NCI-H146 treated with DMSO at 0.1 percent for 48 hours (cell line): ENCODE measurements around the gene NRF1.

Experiments used
- DNase-seq: peaks from one replicate; lab custom pipeline; 2025; ENCODE audit not compliant: unreplicated experiment; lab: John Stamatoyannopoulos, UW

NRF1 gene

DNA sequence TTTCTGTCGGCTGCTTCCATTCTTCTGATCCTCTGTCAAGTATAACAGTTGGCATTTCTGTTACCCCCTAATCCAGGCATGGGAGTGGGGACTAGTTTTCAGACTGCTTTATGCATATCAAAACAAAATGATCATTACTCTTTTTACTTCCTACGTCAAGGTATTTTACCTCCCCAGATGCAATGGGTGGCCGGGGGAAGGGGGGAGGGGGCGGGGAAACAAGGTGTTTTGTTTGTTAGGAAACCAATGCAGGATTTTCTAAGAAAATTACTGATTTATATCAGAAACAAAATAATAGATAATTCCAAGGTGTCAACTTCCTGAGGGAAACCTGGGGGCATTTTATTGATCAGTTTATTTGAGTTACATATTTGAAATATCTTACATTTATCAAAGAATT, 66.3 kb downstream of the NRF1 start:
- no peak for DNase-seq

DNA sequence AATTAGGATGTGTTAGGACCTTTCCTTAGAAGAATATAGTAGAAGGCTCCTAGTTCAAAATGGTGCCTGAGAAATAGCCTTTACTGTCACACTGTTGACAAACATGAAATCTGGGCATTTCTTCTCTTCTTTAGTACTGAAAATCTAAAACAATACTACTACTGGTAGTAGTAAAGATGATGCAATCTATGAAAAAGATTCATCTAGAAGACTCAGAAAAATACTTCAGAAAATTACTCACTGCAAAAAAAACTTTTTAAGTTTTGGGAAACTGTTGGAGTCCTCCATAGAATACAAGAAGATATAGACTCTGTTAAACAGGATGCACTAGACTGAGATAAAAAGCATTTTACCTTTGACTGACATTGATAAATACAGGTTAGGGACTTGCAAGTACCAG, 67.1 kb downstream of the NRF1 start:
- no peak for DNase-seq

DNA sequence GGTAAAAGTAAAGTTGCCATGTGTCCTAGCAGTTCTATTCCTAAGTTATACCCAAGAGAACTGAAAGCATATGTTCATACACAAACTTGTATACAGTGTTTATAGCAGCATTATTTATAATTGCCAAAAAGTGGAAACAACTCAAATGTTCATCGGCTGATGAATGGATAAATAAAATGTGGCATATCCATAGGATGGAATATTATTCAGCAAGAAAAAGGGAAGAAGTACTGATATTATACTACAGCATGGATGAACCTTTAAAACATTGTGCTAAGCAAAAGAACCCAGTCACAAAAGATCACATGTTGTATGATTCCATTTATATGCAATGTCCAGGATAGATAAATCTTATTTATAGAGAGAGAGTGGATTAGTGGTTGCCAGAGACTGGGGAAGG, 68.9 kb downstream of the NRF1 start:
- DNase-seq, result no peak

DNA sequence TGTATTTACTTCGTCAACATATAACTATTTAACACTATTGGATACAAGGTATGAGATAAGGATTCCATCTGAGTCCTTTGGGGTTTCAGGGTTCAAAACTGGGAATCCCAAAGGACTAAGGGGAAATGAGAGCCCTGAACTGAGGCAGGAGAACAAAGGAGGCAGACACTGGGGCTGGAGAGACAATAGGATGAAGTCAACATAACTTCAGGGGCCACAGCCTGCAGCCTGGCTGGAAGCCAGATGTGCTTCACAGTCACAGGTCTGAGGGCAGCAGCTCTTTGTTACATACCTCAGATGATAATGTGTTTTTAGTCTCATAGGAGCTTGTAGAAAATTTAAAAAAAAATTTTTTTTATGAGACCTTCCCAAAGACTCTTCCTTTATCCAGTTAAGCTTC, 73.3 kb downstream of the NRF1 start:
- peak; percentile 50 for DNase-seq

DNA sequence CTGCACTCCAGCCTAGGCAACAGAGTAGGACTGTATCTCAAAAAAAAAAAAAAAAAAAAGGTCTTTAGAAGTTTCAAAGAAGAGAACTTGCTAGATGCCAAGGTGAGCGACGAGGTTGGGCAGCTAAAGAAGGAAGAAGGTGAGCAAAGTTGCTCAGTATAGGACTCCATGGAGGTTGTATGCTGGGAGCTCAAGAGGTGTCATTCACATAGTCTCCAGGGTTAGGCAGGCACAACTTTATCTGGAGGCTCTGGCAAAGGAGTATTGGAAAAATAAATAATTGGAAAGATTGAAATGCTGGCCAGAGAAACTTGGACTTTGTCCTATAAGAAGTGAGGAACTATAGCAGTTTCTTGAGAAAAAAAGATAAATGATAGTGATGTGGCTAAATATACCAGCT, 74.5 kb downstream of the NRF1 start:
- DNase-seq, result no peak

DNA sequence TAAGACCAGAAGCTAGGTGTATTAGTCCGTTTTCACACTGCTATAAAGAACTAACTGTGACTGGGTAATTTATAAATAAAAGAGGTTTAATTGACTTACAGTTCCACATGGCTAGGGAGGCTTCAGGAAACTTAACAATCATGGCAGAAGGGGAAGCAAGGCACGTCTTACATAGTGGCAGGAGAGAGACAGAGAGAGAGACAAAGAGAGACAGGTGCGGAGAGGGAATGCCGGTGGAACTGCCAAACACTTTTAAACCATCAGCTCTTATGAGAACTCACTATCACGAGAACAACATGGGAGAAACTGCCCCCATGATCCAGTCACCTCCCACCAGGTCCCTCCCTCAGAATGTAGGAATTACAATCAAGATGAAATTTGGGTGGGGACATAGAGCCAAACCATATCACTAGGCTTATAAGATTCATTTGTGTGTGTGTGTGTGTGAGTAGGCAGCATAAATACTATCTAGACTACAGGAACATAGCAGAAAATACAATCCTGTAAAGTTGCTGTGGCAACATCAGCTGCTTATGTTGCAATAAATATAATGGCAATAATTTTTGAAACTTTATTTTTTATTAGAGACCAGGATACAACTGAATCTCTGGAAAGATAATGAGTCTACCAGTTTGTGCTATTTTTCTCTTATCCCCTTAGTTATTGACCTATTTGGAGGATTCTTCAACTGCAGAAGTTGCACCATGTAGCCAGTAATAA, 77.1 kb downstream of the NRF1 start:
- DNase-seq, result no peak

DNA sequence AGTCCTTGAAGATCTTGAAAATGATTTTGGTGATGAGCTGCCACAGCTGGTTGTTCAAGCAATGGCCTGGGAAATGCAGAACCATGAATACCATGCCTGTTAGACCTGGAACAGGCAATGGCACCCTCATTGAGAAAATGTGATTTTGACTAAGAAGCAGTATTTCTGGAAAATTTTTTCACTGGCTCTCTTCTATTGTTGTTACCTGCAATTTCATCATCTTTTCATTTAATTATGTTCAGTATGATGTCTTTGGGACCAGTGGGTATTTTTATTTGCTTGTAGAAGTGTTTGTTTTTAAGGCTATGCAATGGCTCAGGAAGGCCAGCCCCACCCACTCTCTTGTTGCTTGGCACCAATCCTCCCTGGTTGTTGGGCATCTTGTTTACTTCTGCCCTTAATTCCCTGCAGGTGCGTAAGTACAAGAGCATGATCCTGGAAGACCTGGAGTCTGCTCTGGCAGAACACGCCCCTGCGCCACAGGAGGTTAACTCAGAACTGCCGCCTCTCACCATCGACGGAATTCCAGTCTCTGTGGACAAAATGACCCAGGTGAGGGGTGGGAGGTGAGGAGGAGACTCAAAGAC, 78.6 kb downstream of the NRF1 start:
- DNase-seq, result no peak

DNA sequence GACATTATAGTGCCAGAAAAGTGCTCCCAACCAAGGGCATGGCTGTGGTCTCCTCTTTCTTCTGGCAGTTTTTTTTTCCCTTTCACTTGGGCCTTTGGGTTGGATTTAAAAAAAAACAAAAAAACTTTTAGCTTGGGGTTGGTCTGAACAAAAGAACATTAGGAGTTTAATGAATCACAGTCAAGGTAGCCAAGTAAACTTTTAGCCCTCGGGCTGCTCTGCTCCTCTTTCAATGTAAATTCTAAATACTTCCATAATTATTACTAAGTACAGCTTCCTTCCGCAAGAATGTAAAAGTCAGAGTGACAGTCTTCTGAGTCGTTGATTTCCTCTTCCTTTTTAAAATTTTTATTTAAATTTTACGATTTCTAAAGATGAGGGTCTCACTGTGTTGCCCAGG, 79.2 kb downstream of the NRF1 start:
- DNase-seq, result no peak

DNA sequence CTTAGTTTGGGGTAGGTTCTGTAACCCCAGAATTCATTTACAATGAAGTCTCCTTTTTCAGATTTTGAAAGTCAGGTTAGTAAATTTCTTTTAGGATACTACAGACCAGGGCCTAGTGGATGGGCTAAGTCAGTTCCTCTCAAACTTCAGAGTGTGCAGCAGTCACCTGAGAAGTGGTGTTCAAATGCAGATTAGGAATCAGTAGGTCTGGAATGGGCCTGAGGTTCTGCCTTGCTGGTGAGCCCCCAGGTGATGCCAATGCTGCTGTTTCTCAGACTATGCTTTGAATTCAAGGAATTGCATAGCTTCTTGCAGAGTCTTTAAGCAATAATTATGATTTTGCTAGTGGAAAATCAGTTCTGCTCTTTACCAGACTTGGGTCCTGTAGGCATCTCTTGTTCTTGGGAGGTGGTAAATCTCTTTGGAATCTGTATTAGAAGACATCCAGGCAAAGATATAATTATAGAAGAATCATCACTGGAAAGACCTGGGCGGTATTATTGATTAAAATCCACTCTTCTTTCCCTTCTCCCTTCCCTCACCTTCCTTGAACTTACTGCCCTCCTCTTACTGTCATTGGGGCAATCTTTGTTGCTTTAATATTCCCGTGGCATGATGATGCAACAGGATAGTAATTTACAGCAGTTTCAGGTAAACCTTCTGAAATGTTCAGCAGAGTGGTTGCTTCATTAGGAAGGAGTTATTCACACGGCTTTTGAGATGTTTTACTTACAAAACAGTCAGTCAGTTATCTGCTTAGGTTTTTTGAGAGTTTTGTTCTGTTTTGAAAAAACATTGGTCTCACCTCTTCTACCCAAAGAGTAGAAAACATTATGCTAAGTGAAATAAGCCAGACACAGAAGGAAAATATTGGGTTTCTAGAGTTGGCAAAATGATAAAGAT, 87.2 kb downstream of the NRF1 start:
- no peak for DNase-seq

DNA sequence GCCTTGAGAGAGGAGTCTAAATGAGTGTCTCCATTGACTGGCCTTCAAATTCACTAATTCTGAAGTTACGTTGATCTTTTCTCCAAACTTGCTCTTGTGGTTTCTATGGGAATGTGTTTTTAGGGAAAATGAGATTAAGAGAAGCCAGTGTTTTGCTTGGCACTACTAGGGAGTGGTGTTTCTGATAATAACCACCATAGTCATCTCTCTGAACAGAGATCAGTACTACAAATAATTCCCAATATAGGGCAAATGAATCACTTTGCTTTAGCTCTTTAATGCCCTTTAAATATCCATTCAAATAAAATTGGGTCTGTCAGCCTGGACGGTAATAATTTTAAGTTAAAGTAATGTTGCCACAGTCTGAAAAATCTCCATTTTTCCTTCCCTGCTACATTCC, 90.8 kb downstream of the NRF1 start:
- DNase-seq, result no peak

DNA sequence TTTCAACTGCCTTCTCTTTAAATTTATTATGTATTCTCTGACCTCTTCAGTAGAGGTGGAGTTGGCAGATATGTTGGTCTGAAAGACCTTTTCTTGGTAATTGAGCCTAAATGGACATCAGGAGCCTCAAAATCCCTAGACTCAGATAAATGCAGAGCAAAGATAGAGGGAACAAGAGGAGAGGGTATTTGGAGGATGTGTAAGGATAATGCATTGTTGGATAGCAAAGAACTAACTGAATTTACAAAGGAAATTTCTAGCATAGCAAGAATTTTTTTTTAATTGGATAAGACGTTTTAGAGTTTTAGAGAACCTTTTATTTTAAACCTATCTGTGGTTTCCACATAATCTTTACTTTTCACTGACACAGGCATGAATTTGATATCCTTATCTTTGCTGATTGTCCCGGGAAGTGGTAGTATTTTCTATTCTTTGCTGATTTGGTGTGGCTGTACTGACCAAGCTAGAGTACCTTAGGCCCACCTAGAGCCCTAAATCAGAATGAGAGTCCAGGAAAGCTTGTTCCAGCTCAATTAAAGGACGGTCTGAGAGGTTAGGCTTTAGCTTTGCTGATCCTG, 91.3 kb downstream of the NRF1 start:
- DNase-seq, result no peak

DNA sequence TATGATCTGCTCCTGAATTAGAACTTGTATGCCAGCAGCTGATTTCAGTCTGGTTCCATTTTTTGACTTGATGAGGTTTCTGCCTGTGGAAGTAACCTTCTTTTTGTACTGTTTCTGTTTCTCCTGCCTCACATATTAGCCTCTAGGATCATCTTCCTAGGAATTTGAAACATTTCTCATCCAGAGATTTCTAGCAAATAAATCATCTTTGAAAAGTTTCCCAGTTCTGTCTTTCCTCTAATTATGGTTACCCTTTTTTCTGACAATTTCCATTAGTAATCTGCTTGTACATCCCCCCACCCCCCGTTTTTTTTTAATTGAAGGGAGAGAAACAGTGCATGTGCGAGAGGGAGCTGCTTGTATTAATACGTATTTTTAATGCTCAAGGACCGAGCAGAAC, 92.2 kb downstream of the NRF1 start:
- no peak for DNase-seq

DNA sequence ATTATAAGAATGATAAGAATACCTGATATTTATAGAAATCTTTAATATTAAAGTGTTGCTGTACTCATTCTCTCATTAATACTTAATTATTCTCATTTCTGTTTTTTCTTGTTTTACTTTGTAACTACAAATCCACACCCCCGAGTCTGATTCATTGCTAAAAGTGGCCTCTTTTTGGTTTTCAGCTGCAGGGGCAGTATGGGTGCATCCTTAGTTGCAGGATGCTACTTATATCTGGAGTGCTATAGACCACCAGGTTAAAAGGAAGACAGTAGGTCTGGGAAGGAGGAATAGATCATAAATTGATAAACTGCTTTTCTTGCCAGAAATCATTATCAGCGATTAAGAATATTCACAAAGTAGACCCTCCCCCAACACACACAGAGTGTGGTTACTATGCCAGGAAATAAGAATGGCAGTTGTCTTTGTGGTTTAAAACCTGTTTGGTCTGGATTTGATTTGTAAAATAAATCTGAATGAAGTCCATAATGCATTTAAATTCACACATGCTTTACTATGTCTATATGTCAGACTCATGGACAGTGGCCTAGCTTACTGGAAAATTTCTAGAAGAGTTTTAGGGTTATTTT, 96.5 kb downstream of the NRF1 start:
- no peak for DNase-seq

DNA sequence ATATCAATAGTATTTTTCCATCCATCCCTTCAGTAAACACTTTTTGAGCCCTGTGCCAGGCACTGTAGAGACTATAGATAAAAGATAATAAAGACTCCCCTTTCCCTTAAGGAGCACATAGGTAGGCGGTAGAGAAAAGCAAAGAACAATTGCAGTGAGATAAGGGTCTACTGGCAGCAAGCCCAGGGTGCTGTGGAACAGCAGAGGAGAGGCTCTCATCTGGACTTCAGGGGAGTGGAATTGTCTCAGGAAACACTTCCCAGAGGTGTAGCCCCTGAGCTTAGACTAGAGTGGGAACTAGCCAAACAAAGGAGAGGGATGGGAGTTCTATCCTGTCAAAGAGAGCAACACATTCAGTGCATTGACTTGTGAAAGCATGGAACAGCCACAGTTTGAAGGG, 102.0 kb downstream of the NRF1 start:
- no peak for DNase-seq

DNA sequence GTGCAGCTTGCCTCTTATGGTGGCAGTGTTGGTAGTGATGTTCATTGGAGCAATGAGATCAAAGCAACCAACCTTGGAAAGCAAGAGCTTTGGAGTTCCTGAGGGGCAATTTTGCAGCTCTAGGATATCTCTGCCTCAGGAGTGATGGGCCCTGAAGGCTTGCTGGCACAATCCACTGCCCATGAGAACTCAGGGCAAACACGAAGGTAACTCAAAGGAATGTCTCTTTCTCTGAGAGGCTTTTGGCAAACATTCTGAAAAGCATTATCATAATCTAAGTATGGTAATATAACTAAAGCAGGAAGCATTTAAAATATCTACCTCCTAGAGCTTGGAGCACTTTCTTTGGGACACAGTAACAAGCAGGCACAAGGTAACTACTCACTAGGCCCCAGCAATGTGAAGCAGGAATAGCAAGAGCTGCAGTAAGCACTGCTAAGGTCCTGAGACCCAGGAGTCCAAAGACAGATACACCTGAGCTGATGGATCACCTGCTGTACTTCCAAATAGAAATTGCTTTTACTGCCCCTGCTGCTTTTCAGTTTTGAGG, 103.1 kb downstream of the NRF1 start:
- DNase-seq, result no peak

DNA sequence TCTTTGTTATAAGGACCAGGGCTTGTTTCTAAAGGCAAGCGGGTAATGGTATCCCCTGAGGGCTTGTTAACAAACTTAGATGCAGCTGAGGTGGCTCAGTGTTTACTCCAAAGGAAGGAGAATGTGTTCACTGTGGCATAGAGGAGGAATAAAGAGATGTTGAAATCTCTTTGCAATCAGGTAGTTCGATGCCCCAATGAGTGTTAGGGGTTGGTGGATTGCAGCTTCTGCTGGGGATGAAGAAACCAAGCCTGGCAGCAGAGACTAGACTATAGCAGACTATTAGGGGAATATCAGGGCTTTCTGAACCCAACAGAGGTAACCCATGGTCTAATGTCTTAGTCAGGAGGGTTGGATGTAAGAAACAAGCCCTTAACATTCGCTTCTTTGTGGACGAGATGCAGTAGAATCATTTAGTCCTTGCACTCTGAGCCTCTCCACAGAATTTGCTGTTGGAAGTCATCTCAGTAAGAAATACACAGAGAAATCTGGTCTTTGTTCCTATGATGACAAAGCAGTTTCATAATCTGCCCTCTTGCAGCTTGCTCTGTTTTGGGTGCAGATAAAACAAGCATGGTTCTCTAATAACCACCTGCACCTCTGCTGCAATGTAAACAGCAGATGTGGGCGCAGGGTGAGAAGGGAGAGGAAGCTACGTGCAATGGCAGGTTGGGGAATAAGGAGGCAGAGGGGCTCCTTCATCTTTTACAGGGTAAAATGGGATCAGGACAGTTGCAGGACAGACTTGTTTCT, 108.6 kb downstream of the NRF1 start:
- DNase-seq, result peak; percentile 81

DNA sequence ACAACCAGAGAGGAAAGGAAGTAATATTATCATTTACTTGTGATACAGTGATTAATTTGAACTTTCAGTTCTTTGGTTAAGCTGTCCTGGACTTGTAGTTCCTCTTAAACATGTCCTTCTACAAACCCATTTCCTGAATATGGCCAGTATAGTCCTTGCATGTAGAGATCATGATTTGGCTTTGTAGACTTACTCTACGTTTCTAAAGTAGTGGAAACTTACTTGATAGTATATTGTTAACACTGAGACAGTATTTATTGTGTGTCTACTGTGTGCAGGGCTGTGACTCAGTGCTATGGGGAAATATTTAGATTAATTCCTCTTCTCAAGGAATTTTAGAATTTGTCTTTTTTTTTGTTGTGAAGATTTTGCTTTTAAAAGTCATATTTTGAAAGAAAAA, 109.5 kb downstream of the NRF1 start:
- no peak for DNase-seq

DNA sequence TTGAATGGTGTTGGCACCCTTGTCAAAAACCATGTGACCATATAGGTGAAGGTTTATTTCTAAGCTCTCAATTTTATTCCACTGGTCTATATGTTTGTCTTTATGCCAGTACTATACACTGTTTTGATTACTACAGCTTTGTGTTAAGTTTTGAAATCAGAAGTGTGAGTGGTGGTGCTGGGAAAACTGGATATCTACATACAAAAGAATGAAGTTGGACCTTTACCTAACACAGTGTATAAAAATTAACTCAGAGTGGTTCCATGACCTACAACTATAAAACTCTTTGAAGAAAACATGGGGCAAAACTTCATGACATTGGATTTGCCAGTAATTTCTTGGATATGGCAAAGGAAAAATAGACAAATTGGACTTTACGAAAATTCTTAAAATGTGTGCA, 112.2 kb downstream of the NRF1 start:
- no peak for DNase-seq

DNA sequence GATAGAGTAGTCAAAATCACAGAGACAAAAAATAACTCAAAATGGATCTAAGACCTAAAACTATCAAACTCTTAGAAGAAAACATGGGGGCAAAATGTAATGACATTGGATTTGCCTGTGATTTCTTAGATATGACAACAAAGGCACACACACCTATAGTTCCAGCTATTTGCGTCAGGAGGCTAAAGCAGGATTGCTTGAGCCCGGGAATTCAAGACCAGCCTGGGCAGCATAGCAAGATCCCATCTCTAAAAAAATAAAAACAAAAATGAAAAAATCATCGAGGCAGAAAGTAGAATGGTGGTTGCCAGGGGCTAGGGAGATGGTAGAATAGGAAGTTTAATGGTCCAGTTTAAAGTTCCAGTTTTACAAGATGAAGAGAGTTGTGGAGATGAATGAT, 113.3 kb downstream of the NRF1 start:
- DNase-seq, result no peak

DNA sequence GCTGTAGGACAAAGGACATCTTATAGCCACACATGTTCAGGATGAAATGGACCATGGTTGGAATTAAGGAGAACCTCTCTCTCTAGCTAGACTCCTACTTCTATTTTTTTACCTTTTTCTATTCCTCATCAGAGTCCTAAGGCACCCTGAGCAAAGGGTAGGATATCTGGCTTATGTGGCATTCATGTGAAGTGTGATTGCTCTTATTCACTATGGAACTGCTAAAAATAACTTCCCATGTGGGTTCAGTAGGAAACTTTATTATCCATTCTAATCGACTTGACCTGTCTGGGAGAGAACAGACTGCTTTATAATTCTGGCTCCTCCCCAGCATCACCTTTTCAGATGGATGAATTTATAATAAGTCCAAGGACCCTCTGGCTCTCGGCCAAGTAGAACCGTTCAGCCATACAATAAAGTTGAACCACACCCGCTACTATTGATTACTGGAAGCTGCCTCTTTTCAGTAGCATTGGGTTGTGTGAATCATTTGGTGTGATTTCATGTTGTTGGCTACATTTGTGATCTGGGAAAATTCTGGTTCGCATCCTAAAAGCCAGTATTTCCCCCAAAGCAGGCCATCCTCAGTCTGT, 117.5 kb downstream of the NRF1 start:
- DNase-seq, result peak; percentile 68
